Measurements from ENCODE around the gene ZNF507. TPM values are rescaled to one million over a fixed set of nuclear protein-coding genes. Genes with fewer than 3 reads are reported as not detected.

ZNF507 gene
- total RNA-seq, 2 donors from 2014 or later = 22.1 to 27.5 TPM

- H3K4me1 Mint-ChIP-seq = peaks cover under 1% of the 10 kb centered on the region
- no peak overlapping the region for H3K4me3 Mint-ChIP-seq
- ATAC-seq (replicated peaks) = no peak
- no peaks in the 10 kb centered on the region for H3K27me3 Mint-ChIP-seq
- H3K9me3 Mint-ChIP-seq = no peaks in the 10 kb centered on the region
- no peaks in the 10 kb centered on the region for H3K36me3 Mint-ChIP-seq (ENCODE audit: low read depth)
- no peak overlapping the region for H3K27ac Mint-ChIP-seq
Measured at GRCh38 chr19:32427536-32427935, 82.1 kb downstream of the ZNF507 start.

GRCh38 chr19:32436692-32437091 is 91.3 kb downstream of the ZNF507 start:
- H3K9me3 Mint-ChIP-seq = no peaks in the 10 kb centered on the region
- no peaks in the 10 kb centered on the region for H3K4me1 Mint-ChIP-seq
- ATAC-seq (replicated peaks) = no peak
- H3K36me3 Mint-ChIP-seq (ENCODE audit: low read depth) = peaks cover 11% of the 10 kb centered on the region
- no peaks in the 10 kb centered on the region for H3K27me3 Mint-ChIP-seq
- H3K27ac Mint-ChIP-seq = no peak overlapping the region
- H3K4me3 Mint-ChIP-seq = no peak overlapping the region

- H3K36me3 Mint-ChIP-seq (ENCODE audit: low read depth) = peaks cover 11% of the 10 kb centered on the region
- ATAC-seq (replicated peaks) = no peak
- no peak overlapping the region for H3K27ac Mint-ChIP-seq
- no peak overlapping the region for H3K4me3 Mint-ChIP-seq
- no peaks in the 10 kb centered on the region for H3K9me3 Mint-ChIP-seq
- no peaks in the 10 kb centered on the region for H3K27me3 Mint-ChIP-seq
- no peaks in the 10 kb centered on the region for H3K4me1 Mint-ChIP-seq
Measured at GRCh38 chr19:32437096-32437495, 91.7 kb downstream of the ZNF507 start.

Other genes starting within 250 kb of the ZNF507 start
- 10 to 100 TPM; 14.8 to 15.0 TPM for gene DPY19L3, start 60.2 kb downstream of the ZNF507 start, total RNA-seq
- 100 to 1,000 TPM in 1 of 2 donors, 10 to 100 TPM in 1; 81.6 to 138 TPM for gene PDCD5, start 235.6 kb downstream of the ZNF507 start, total RNA-seq